ENCODE measurements around the gene CDKAL1. TPM values are rescaled to one million over a fixed set of nuclear protein-coding genes. Genes with fewer than 3 reads are reported as not detected.

CDKAL1 gene
- total and polyA plus RNA-seq, 9 of the 15 experiments (the other 6 are each of a cell fraction or from before 2014, with no cell fraction given), result 11.2 to 36.3 (median 20.1) TPM

DNA sequence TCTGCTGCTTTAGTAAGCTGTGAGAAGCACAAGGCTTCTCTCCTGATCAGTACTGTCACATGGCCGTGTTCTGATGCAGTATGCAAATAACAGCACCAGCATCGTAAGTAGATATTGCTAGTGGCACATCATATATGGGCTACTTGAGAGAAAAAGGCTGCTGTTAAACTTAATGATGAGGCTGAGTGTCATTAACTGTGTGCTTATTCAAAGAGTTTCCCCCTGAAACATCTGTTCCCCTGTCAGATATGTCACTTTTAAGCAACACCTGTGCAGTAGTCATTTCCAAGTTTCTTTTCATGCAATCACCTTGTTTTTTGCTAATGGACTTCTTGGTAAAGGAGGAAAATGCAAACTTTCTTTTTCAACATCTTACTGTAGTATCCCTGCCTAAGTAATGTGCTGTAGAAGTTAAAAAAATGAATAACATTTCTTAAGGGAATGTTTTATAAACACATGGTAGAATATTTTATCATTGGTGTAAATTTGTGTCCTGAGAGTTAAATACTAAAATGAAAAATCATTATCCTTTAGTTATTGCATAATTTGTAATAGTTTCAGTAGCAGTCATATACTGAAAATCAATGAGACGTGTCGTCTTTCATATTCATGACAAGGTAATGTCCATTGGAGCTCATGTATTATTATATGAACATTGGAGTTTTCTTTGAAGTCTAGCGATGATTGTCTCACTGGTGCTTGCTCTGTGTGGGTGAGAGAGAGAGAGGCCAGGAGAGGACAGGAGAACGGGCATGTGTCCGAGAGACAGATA, 366.3 kb downstream of the CDKAL1 start:
- ATAC-seq, result no peak

More for the DNA sequence above, 366.3 kb downstream of the CDKAL1 start:
- Histone ChIP-seq H2AFZ (ENCODE audit: low read depth, low read length) (no peak overlapping the region), H3K9ac (ENCODE audit: insufficient read depth in 1 of 2, low read depth in 2 of 2, low read length in 2 of 2) (no peak overlapping the region), H3K36me3 (ENCODE audit: control insufficient read depth, insufficient read depth, low read length) (no peaks in the 10 kb centered on the region), H3K4me2 (ENCODE audit: insufficient read depth, low read length) (no peak overlapping the region), H3K27me3 (ENCODE audit: control insufficient read depth in 2 of 2, insufficient read depth in 2 of 2, low read length in 2 of 2) (no peaks in the 10 kb centered on the region), H3K4me1 (replicated peaks in 1 of 2; ENCODE audit: control insufficient read depth in 2 of 2, insufficient read depth in 2 of 2, low read length in 2 of 2) (no peaks in the 10 kb centered on the region), H3K9me1 (ENCODE audit: control insufficient read depth, insufficient read depth, low read length) (no peaks in the 10 kb centered on the region), H3K27ac (ENCODE audit: extremely low read depth, low read depth, low read length) (no peak overlapping the region), H3K79me2 (ENCODE audit: control insufficient read depth, insufficient read depth, low read length) (no peaks in the 10 kb centered on the region), H3K9me3 (replicated peaks; ENCODE audit: control insufficient read depth, insufficient read depth, low read depth, low read length) (no peaks in the 10 kb centered on the region), H4K20me1 (replicated peaks; ENCODE audit: control insufficient read depth, insufficient read depth, low read length) (no peaks in the 10 kb centered on the region), H3K4me3 (no peak overlapping the region)
- in situ Hi-C loops (cut with MboI) (no loop called here), intact Hi-C loops (cut with micrococcal nuclease) (no loop called here)
- TF ChIP-seq POLR3A (IDR thresholded peaks at IDR 0.05; ENCODE audit: borderline replicate concordance, extremely low read depth, insufficient read depth, insufficient read length), result no peak
- TF ChIP-seq, protein P1, sequence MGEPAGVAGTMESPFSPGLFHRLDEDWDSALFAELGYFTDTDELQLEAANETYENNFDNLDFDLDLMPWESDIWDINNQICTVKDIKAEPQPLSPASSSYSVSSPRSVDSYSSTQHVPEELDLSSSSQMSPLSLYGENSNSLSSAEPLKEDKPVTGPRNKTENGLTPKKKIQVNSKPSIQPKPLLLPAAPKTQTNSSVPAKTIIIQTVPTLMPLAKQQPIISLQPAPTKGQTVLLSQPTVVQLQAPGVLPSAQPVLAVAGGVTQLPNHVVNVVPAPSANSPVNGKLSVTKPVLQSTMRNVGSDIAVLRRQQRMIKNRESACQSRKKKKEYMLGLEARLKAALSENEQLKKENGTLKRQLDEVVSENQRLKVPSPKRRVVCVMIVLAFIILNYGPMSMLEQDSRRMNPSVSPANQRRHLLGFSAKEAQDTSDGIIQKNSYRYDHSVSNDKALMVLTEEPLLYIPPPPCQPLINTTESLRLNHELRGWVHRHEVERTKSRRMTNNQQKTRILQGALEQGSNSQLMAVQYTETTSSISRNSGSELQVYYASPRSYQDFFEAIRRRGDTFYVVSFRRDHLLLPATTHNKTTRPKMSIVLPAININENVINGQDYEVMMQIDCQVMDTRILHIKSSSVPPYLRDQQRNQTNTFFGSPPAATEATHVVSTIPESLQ (CRISPR knock-in tag; IDR thresholded peaks at IDR 0.05), result no peak
- TF ChIP-seq KAT7 (CRISPR knock-in tag; IDR thresholded peaks at IDR 0.05; ENCODE audit: borderline replicate concordance), result no peak
- TF ChIP-seq CEBPG (CRISPR knock-in tag; IDR thresholded peaks at IDR 0.05), result no peak
- TF ChIP-seq CEBPG (tag; conservative IDR thresholded peaks at IDR 0.05 in 1 of 2, IDR thresholded peaks at IDR 0.05 in 1 of 2), result peak in 1 of 2 experiments; percentile 35; a peak in 1 of 4 replicates
- TF ChIP-seq, protein P2, sequence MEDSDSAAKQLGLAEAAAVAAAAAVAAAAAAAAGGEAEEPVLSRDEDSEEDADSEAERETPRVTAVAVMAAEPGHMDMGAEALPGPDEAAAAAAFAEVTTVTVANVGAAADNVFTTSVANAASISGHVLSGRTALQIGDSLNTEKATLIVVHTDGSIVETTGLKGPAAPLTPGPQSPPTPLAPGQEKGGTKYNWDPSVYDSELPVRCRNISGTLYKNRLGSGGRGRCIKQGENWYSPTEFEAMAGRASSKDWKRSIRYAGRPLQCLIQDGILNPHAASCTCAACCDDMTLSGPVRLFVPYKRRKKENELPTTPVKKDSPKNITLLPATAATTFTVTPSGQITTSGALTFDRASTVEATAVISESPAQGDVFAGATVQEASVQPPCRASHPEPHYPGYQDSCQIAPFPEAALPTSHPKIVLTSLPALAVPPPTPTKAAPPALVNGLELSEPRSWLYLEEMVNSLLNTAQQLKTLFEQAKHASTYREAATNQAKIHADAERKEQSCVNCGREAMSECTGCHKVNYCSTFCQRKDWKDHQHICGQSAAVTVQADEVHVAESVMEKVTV (CRISPR knock-in tag; IDR thresholded peaks at IDR 0.05), result no peak
- TF ChIP-seq, protein P3, sequence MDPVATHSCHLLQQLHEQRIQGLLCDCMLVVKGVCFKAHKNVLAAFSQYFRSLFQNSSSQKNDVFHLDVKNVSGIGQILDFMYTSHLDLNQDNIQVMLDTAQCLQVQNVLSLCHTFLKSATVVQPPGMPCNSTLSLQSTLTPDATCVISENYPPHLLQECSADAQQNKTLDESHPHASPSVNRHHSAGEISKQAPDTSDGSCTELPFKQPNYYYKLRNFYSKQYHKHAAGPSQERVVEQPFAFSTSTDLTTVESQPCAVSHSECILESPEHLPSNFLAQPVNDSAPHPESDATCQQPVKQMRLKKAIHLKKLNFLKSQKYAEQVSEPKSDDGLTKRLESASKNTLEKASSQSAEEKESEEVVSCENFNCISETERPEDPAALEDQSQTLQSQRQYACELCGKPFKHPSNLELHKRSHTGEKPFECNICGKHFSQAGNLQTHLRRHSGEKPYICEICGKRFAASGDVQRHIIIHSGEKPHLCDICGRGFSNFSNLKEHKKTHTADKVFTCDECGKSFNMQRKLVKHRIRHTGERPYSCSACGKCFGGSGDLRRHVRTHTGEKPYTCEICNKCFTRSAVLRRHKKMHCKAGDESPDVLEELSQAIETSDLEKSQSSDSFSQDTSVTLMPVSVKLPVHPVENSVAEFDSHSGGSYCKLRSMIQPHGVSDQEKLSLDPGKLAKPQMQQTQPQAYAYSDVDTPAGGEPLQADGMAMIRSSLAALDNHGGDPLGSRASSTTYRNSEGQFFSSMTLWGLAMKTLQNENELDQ (CRISPR knock-in tag; IDR thresholded peaks at IDR 0.05; ENCODE audit: borderline replicate concordance), result no peak
- no peak for TF ChIP-seq KLF10 (CRISPR knock-in tag; IDR thresholded peaks at IDR 0.05)
- ChIA-PET CTCF (ENCODE audit: low intra/inter-chr PET ratio) (no interaction called here), POLR2A (interaction anchor here (0.6 kb wide), 1 partner anchor 326 kb away, joined by 4 read pairs; no protein-coding TSS in a partner anchor)
- FAIRE-seq, result no peak
- no TSS peak for BruUV-seq (replicated peaks)
- DNase-seq (ENCODE audit: extremely low read depth in 1 of 4, low spot score in 3 of 4), result no peak
- 86% methylated on average over 7 of the region's 7 CpGs for WGBS (ENCODE audit: insufficient coverage, low coverage, missing lambda C conversion rate)

Data from K562 (cell line).